ENCODE results near the gene SSU72.

The SSU72 gene

GRCh38 chr1:1582585-1583346 is 8.1 kb upstream of the SSU72 start:
- no peaks in the 10 kb centered on the region for H3K36me3 ChIP-seq (ENCODE audit: control insufficient read depth, low read depth, low read length)
- H3K4me3 ChIP-seq (ENCODE audit: low read length), result no peak overlapping the region
- no peak overlapping the region for H3K27ac ChIP-seq (ENCODE audit: low read length)
- no peak overlapping the region for H3K9ac ChIP-seq (ENCODE audit: low read length)
- no peaks in the 10 kb centered on the region for H3K4me1 ChIP-seq (ENCODE audit: control insufficient read depth, low read depth, low read length)
- peaks cover 28% of the 10 kb centered on the region for H3K27me3 ChIP-seq (ENCODE audit: control insufficient read depth, insufficient read depth, low read length)
- H3K9me3 ChIP-seq (ENCODE audit: control insufficient read depth, low read depth, low read length), result no peaks in the 10 kb centered on the region

DNA sequence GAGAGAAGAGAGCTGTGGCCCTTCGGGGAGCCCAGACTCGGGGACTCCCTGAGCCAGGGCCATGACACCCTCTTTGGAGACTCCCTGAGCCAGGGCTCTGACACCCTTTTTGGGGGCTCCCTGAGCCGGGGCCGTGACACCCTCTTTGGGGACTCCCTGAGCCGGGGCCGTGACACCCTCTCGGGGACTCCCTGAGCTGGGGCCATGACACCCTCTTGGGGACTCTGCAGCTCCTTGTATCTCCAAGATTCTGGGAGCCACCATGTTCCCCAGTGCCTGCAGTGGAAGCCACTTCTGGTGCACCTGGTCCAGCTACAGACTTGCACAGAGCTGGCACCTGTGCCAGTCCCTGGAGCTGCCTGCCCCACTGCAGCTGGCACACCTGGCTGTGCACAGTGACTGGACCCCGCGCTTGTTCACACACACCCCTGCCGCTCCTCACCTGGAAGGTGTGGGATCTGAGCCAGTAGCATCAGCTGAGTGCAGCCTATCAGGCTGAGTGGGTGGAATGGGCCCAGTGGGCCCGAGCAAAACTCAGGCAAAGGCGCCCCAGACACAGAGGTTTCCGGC is 3.8 kb upstream of the SSU72 start:
- no peaks in the 10 kb centered on the region for H3K36me3 ChIP-seq (ENCODE audit: control insufficient read depth, low read depth, low read length)
- no peak overlapping the region for H3K27ac ChIP-seq (ENCODE audit: low read length)
- peaks cover 28% of the 10 kb centered on the region for H3K27me3 ChIP-seq (ENCODE audit: control insufficient read depth, insufficient read depth, low read length)
- peaks cover 2% of the 10 kb centered on the region for H3K4me1 ChIP-seq (ENCODE audit: control insufficient read depth, low read depth, low read length)
- H3K9ac ChIP-seq (ENCODE audit: low read length), result no peak overlapping the region
- no peaks in the 10 kb centered on the region for H3K9me3 ChIP-seq (ENCODE audit: control insufficient read depth, low read depth, low read length)
- H3K4me3 ChIP-seq (ENCODE audit: low read length), result no peak overlapping the region

DNA sequence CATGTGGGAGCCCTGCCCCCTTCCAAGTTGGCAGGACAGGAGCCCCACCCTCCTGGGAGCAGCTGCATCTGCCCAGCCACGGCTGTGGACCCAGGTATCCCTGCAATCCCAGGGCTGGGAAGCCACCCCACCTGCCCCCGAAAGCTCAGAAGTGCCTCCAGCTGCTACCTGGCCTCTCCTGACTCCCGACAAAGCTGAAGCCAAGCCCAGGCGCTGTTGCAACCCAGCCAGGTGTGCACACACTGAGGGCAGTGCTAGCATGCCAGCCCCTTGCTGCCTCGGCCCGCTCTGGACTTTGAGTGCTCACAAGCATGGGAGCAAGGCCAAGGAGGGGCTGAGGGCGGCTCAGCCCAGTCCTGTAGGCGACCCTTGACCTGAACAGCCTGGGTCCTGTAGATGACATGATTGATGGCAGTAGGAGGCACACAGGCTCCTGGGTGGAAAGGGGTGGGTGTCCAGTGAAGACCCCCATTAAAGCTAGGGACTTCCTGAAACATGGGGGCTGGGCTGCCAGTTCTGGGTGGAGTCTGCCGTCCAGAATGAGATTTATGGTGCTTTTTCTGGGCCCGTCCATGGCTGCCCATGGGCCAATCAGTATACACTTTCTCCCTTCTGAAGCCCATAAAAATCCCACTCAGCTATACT is 2.8 kb upstream of the SSU72 start:
- Histone ChIP-seq H3K36me3 (ENCODE audit: control insufficient read depth, low read depth, low read length) (no peaks in the 10 kb centered on the region), H3K9me3 (ENCODE audit: control insufficient read depth, low read depth, low read length) (no peaks in the 10 kb centered on the region), H3K27ac (ENCODE audit: low read length) (no peak overlapping the region), H3K4me1 (ENCODE audit: control insufficient read depth, low read depth, low read length) (peaks cover 3% of the 10 kb centered on the region), H3K9ac (ENCODE audit: low read length) (no peak overlapping the region), H3K4me3 (ENCODE audit: low read length) (no peak overlapping the region), H3K27me3 (ENCODE audit: control insufficient read depth, insufficient read depth, low read length) (peaks cover 24% of the 10 kb centered on the region)

- H3K4me3 ChIP-seq (ENCODE audit: low read length), result peak overlapping the region; percentile 86
- peaks cover 7% of the 10 kb centered on the region for H3K27me3 ChIP-seq (ENCODE audit: control insufficient read depth, insufficient read depth, low read length)
- H3K4me1 ChIP-seq (ENCODE audit: control insufficient read depth, low read depth, low read length), result peaks cover 3% of the 10 kb centered on the region
- no peaks in the 10 kb centered on the region for H3K9me3 ChIP-seq (ENCODE audit: control insufficient read depth, low read depth, low read length)
- H3K9ac ChIP-seq (ENCODE audit: low read length), result peak overlapping the region; percentile 90
- H3K27ac ChIP-seq (ENCODE audit: low read length), result peak overlapping the region; percentile 50
- peaks cover 9% of the 10 kb centered on the region for H3K36me3 ChIP-seq (ENCODE audit: control insufficient read depth, low read depth, low read length)
These were observed 581 bp downstream of the SSU72 start for GRCh38 chr1:1573843-1574720.

DNA sequence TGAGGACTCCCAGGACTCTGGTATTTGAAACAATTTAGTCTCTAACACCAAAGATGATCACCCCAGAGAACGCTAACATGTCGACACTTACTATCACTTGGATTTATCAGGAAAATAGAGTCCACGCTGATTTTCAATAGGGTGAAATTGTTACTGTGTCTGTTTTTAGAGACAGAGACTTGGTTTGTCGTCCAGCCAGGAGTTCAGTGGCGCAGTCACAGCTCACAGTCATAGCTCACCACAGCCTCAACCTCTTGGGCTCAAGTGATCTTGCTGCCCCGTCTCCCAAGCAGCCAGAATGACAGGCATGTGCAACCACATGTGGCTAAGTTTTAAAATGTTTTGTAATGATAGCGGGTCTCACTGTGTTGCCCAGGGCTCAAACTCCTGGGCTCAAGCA is 5.3 kb downstream of the SSU72 start:
- Histone ChIP-seq H3K4me1 (ENCODE audit: control insufficient read depth, low read depth, low read length) (peaks cover 3% of the 10 kb centered on the region), H3K9ac (ENCODE audit: low read length) (no peak overlapping the region), H3K27ac (ENCODE audit: low read length) (no peak overlapping the region), H3K36me3 (ENCODE audit: control insufficient read depth, low read depth, low read length) (peaks cover 23% of the 10 kb centered on the region), H3K9me3 (ENCODE audit: control insufficient read depth, low read depth, low read length) (no peaks in the 10 kb centered on the region), H3K27me3 (ENCODE audit: control insufficient read depth, insufficient read depth, low read length) (no peaks in the 10 kb centered on the region), H3K4me3 (ENCODE audit: low read length) (no peak overlapping the region)

- no peak overlapping the region for H3K27ac ChIP-seq (ENCODE audit: low read length)
- H3K9me3 ChIP-seq (ENCODE audit: control insufficient read depth, low read depth, low read length), result no peaks in the 10 kb centered on the region
- H3K27me3 ChIP-seq (ENCODE audit: control insufficient read depth, insufficient read depth, low read length), result no peaks in the 10 kb centered on the region
- H3K36me3 ChIP-seq (ENCODE audit: control insufficient read depth, low read depth, low read length), result peaks cover 34% of the 10 kb centered on the region
- peak overlapping the region; percentile 22 for H3K9ac ChIP-seq (ENCODE audit: low read length)
- no peaks in the 10 kb centered on the region for H3K4me1 ChIP-seq (ENCODE audit: control insufficient read depth, low read depth, low read length)
- no peak overlapping the region for H3K4me3 ChIP-seq (ENCODE audit: low read length)
These were observed 6.8 kb downstream of the SSU72 start for GRCh38 chr1:1567891-1568291.

DNA sequence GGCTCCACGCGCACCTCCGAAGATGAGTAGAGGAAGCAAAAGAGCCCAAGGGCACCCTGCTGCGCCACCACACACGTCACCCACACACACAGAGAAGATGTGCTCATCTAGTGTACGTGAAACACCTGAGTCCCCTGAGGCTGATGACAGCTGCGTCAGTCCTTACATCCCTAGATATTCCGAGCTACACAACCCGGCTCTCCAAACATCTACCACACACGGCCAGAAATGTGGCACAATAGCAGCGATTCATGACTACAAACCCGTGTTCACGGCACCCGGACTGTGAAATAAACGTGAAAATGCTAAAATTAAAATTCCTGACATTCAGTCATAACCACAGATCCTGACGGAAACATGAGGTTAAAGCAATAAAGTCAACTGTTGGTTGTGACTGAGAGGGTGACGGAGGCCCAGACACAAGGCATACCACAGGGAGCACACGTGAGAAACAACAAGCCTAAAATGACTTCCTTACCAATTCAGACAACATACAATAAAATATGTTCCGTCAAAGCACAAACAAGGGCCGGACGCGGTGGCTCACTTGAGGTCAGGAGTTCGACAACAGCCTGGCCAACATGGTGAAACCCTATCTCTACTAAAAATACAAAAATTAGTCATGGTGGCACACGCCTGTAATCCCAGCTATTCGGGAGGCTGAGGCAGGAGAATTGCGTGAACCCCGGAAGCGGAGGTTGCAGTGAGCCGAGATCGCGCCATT is 7.3 kb downstream of the SSU72 start:
- no peak overlapping the region for H3K9ac ChIP-seq (ENCODE audit: low read length)
- H3K36me3 ChIP-seq (ENCODE audit: control insufficient read depth, low read depth, low read length), result peaks cover 40% of the 10 kb centered on the region
- no peak overlapping the region for H3K27ac ChIP-seq (ENCODE audit: low read length)
- no peaks in the 10 kb centered on the region for H3K4me1 ChIP-seq (ENCODE audit: control insufficient read depth, low read depth, low read length)
- no peak overlapping the region for H3K4me3 ChIP-seq (ENCODE audit: low read length)
- H3K9me3 ChIP-seq (ENCODE audit: control insufficient read depth, low read depth, low read length), result no peaks in the 10 kb centered on the region
- H3K27me3 ChIP-seq (ENCODE audit: control insufficient read depth, insufficient read depth, low read length), result no peaks in the 10 kb centered on the region

DNA sequence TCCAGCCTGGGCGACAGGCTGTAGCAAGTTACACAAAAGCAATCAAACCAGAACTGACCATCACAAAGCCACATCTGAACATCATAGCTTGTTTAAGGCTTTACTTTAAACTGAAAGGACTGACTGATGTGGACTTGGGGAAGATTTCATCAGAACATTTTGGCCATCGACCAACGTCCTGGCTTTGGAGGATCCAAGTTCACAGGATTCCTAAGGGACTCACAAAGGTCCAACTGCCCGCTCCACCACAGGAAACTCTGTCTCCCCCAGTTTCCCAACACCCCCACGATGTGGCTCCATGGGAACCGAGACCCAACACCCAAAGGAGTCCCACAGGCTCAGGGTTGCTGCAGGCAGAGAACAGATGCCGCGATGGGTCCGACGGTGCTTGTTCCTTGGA is 9.3 kb downstream of the SSU72 start:
- Histone ChIP-seq H3K27me3 (ENCODE audit: control insufficient read depth, insufficient read depth, low read length) (no peaks in the 10 kb centered on the region), H3K4me3 (ENCODE audit: low read length) (no peak overlapping the region), H3K27ac (ENCODE audit: low read length) (no peak overlapping the region), H3K36me3 (ENCODE audit: control insufficient read depth, low read depth, low read length) (peaks cover 46% of the 10 kb centered on the region), H3K9ac (ENCODE audit: low read length) (no peak overlapping the region), H3K4me1 (ENCODE audit: control insufficient read depth, low read depth, low read length) (no peaks in the 10 kb centered on the region), H3K9me3 (ENCODE audit: control insufficient read depth, low read depth, low read length) (no peaks in the 10 kb centered on the region)

DNA sequence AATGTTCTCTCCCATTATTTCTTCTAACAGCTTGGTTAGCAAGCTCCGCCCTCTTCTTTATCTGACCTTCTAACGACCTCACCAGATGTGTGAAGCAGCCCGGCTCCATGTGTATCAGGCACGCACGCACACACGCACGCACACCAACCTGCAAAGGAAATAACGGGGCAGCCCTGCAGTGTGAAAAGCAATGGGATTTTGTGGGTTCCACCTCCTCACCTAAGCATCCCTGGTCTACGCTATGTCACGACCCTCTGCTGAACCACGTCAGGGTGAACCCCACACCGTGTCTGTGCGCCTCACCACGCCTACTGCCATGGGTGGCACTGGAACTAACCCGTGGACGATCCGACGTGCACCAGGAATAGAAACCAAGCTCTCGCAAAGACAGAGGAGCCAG is 10.4 kb downstream of the SSU72 start:
- no peaks in the 10 kb centered on the region for H3K4me1 ChIP-seq (ENCODE audit: control insufficient read depth, low read depth, low read length)
- peaks cover 45% of the 10 kb centered on the region for H3K36me3 ChIP-seq (ENCODE audit: control insufficient read depth, low read depth, low read length)
- H3K9ac ChIP-seq (ENCODE audit: low read length), result no peak overlapping the region
- H3K4me3 ChIP-seq (ENCODE audit: low read length), result no peak overlapping the region
- H3K9me3 ChIP-seq (ENCODE audit: control insufficient read depth, low read depth, low read length), result no peaks in the 10 kb centered on the region
- no peak overlapping the region for H3K27ac ChIP-seq (ENCODE audit: low read length)
- H3K27me3 ChIP-seq (ENCODE audit: control insufficient read depth, insufficient read depth, low read length), result no peaks in the 10 kb centered on the region

DNA sequence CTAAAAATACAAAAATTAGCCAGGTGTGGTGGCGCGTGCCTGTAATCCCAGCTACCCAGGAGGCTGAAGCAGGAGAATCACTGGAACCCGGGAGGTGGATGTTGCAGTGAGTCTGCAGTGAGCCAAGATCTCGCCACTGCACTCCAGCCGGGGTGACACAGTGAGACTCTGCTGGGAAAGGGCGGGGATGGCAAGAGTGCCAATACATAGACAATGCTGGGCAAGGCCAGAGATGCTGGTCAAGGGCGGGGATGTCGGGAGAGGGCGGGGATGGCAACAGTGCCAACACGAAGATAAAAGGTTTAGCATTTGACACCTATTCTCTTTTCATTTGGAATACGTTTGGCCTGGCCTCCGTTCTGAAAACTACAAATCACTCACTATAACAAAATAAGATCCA is 11.0 kb downstream of the SSU72 start:
- H3K27me3 ChIP-seq (ENCODE audit: control insufficient read depth, insufficient read depth, low read length), result no peaks in the 10 kb centered on the region
- no peaks in the 10 kb centered on the region for H3K9me3 ChIP-seq (ENCODE audit: control insufficient read depth, low read depth, low read length)
- peaks cover 45% of the 10 kb centered on the region for H3K36me3 ChIP-seq (ENCODE audit: control insufficient read depth, low read depth, low read length)
- no peak overlapping the region for H3K27ac ChIP-seq (ENCODE audit: low read length)
- H3K4me3 ChIP-seq (ENCODE audit: low read length), result no peak overlapping the region
- no peak overlapping the region for H3K9ac ChIP-seq (ENCODE audit: low read length)
- no peaks in the 10 kb centered on the region for H3K4me1 ChIP-seq (ENCODE audit: control insufficient read depth, low read depth, low read length)

Data from iPS-18a (cell line).